Sigmoid colon (tissue), 4 donors: Measurements from ENCODE around the gene PBLD.

Experiments
- CTCF ChIP-seq, 4 experiments: fragments of 450-650 bp in 3 of 4; fragments of 200-600 bp in 1 of 4; IDR thresholded peaks; one replicate each; pipeline ENCODE4 v1.5.1; 2016 to 2019; ENCODE audit warnings: antibody characterized with exemption in 4 of 4, mild to moderate bottlenecking in 3 of 4, moderate library complexity in 2 of 4
- EP300 ChIP-seq, 4 donors: sonication (generic); formaldehyde crosslinking; IDR thresholded peaks; one replicate each; pipeline ENCODE4 v1.6.1; 2017; ENCODE audit warnings: antibody characterized with exemption in 4 of 4
- POLR2A ChIP-seq, 2 donors: fragments of 450-650 bp; IDR thresholded peaks; one replicate each; pipeline ENCODE4 v1.6.1; 2016; ENCODE audit warnings: antibody characterized with exemption in 2 of 2, mild to moderate bottlenecking in 2 of 2, moderate library complexity in 2 of 2

DNA sequence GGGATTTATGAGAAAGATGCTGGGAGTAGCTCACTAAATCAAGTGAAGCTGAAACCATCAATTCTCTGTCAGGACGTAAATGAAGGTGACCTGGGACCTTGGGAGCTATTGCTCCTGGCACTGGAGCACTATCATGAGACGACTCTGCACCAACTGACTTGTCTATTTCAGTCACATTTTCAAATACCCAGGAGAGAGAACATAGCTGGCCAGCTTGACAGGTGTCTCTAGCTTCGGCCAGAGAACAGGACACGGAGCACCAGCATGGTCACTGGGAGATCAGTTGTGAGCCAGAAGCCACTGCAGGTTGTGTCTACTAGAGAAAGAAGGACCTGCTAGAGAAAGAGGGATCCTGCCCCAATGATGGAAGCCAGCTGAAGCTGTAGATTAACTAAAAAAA is 83.4 kb downstream of the PBLD start:
- TF ChIP-seq CTCF (IDR thresholded peaks at IDR 0.05): no peak
- TF ChIP-seq EP300 (IDR thresholded peaks at IDR 0.05): no peak
- TF ChIP-seq POLR2A (IDR thresholded peaks at IDR 0.05): no peak
